LNCaP clone FGC (cell line): ENCODE measurements around the gene SH2D3A.

Source experiments
- DNase-seq: peaks from one replicate; pipeline ENCODE4 v3.0.0-alpha.2; 2011; ENCODE audit warnings: low read depth
- H3K4me3 ChIP-seq: 2 replicates; pipeline ENCODE4 v1.5.1; 2011; ENCODE audit warnings: mild to moderate bottlenecking, low read depth, low read length, control low read depth
- CTCF ChIP-seq: IDR thresholded peaks from 2 replicates; pipeline ENCODE4 v1.5.1; 2012; ENCODE audit warnings: mild to moderate bottlenecking; ENCODE audit not compliant: control insufficient read depth, insufficient read depth; ENCODE audit errors: extremely low read depth

The SH2D3A gene

GRCh38 chr19:6760606-6761005, 6.6 kb downstream of the SH2D3A start:
- no peak for DNase-seq
- no peak overlapping the region for H3K4me3 ChIP-seq
- TF ChIP-seq CTCF, result no peak

- no peak overlapping the region for H3K4me3 ChIP-seq
- no peak for TF ChIP-seq CTCF
- DNase-seq, result no peak
These were observed 12.4 kb downstream of the SH2D3A start for GRCh38 chr19:6754653-6755463.

GRCh38 chr19:6754136-6754535, 13.1 kb downstream of the SH2D3A start:
- TF ChIP-seq CTCF, result no peak
- no peak for DNase-seq
- H3K4me3 ChIP-seq, result no peak overlapping the region

- no peak overlapping the region for H3K4me3 ChIP-seq
- TF ChIP-seq CTCF, result no peak
- no peak for DNase-seq
These were observed 13.8 kb downstream of the SH2D3A start for GRCh38 chr19:6753178-6754031.

- no peak for TF ChIP-seq CTCF
- H3K4me3 ChIP-seq, result no peak overlapping the region
- no peak for DNase-seq
These were observed 14.7 kb downstream of the SH2D3A start for GRCh38 chr19:6752256-6753177.

- no peak for TF ChIP-seq CTCF
- no peak overlapping the region for H3K4me3 ChIP-seq
These were observed 16.0 kb downstream of the SH2D3A start for GRCh38 chr19:6751189-6751588.

More at GRCh38 chr19:6751189-6751588, 16.0 kb downstream of the SH2D3A start:
- no peak for DNase-seq
